K562 (cell line): ENCODE results near the gene ADORA3. TPM values are rescaled to one million over a fixed set of nuclear protein-coding genes. Genes with fewer than 3 reads are reported as not detected.

Experiments
- CC2D1A ChIP-seq: fragments of 450-650 bp; IDR thresholded peaks from 2 replicates; pipeline ENCODE4 v1.6.1; 2017; ENCODE audit warnings: mild to moderate bottlenecking
- CHAMP1 ChIP-seq: fragments of 450-650 bp; IDR thresholded peaks from 2 replicates; pipeline ENCODE4 v1.6.1; 2016; ENCODE audit warnings: mild to moderate bottlenecking
- CTCF ChIP-seq, 3 experiments: IDR thresholded peaks in 2 of 3; conservative IDR thresholded peaks in 1 of 3; 2 replicates each; pipeline ENCODE4 v1.5.1; 2011 to 2012; ENCODE audit warnings: low read length in 3 of 3, mild to moderate bottlenecking in 3 of 3, control low read depth in 2 of 3, improper control_type of control experiment in 1 of 3, inconsistent platforms in 1 of 3, low read depth in 1 of 3, mixed read lengths in 1 of 3, moderate library complexity in 1 of 3; ENCODE audit not compliant: insufficient read depth in 2 of 3
- E2F6 ChIP-seq, 2 experiments: IDR thresholded peaks; 2 replicates each; pipeline ENCODE4 v1.6.1; 2011; ENCODE audit warnings: borderline replicate concordance in 1 of 2, control low read depth in 1 of 2, low read depth in 1 of 2, low read length in 1 of 2, mild to moderate bottlenecking in 1 of 2, mixed read lengths in 1 of 2, moderate library complexity in 1 of 2; ENCODE audit not compliant: insufficient read depth in 1 of 2, insufficient read length in 1 of 2, poor library complexity in 1 of 2, severe bottlenecking in 1 of 2; ENCODE audit errors: extremely low read depth in 1 of 2
- ELK1 ChIP-seq: sonication (generic); formaldehyde crosslinking; IDR thresholded peaks from 2 replicates; pipeline ENCODE4 v1.8.1; 2022; ENCODE audit warnings: missing genetic modification reagents
- ETV1 ChIP-seq: fragments of 450-650 bp; conservative IDR thresholded peaks from 2 replicates; pipeline ENCODE4 v1.6.1; 2016; ENCODE audit warnings: missing genetic modification characterization, control low read depth, low read depth, missing compliant biosample characterization
- FOXP1 ChIP-seq: sonication (generic); formaldehyde crosslinking; IDR thresholded peaks from 2 replicates; pipeline ENCODE4 v1.8.0; 2022; ENCODE audit warnings: mild to moderate bottlenecking, missing genetic modification reagents
- GABPB1 ChIP-seq: sonication (generic); formaldehyde crosslinking; IDR thresholded peaks from 2 replicates; pipeline ENCODE4 v1.8.0; 2022; ENCODE audit warnings: mild to moderate bottlenecking, missing genetic modification reagents
- HMG20B ChIP-seq: fragments of 250-450 bp; sonication (Bioruptor Pico); IDR thresholded peaks from 2 replicates; pipeline ENCODE4 v1.5.0; 2021; ENCODE audit warnings: mild to moderate bottlenecking
- HNRNPH1 ChIP-seq: fragments of 200-400 bp; formaldehyde crosslinking; optimal IDR thresholded peaks from 2 replicates; pipeline ENCODE3; 2017; ENCODE audit warnings: low read depth, mild to moderate bottlenecking, low read length, moderate library complexity
- MYBL2 ChIP-seq, 2 experiments: fragments of 450-650 bp in 1 of 2; sonication (generic) in 1 of 2; formaldehyde crosslinking in 1 of 2; IDR thresholded peaks; 2 replicates each; pipeline versions ENCODE4 v1.6.1 to v1.8.1; 2017 to 2022; ENCODE audit warnings: borderline replicate concordance in 1 of 2, inconsistent platforms in 1 of 2, low read depth in 1 of 2, mild to moderate bottlenecking in 1 of 2, missing genetic modification reagents in 1 of 2, moderate library complexity in 1 of 2
- SRSF7 ChIP-seq: fragments of 200-400 bp; formaldehyde crosslinking; optimal IDR thresholded peaks from 2 replicates; pipeline ENCODE3; 2017; ENCODE audit warnings: mild to moderate bottlenecking, low read depth, low read length
- TAL1 ChIP-seq: fragments of 450-650 bp; IDR thresholded peaks from 2 replicates; pipeline ENCODE4 v1.6.1; 2016; ENCODE audit warnings: mild to moderate bottlenecking
- TEAD2 ChIP-seq: fragments of 450-650 bp; IDR thresholded peaks from 2 replicates; pipeline ENCODE4 v1.6.1; 2016; ENCODE audit warnings: missing genetic modification characterization, control low read depth, missing compliant biosample characterization
- ZBTB12 ChIP-seq: fragments of 250-450 bp; sonication (Bioruptor Pico); IDR thresholded peaks from 2 replicates; pipeline ENCODE4 v1.4.0; 2020
- ZNF12 ChIP-seq: sonication (generic); formaldehyde crosslinking; IDR thresholded peaks from 2 replicates; pipeline ENCODE4 v1.4.0; 2020; ENCODE audit warnings: mild to moderate bottlenecking, missing genetic modification reagents
- ZNF232 ChIP-seq: sonication (generic); formaldehyde crosslinking; IDR thresholded peaks from 2 replicates; pipeline ENCODE4 v1.8.0; 2022; ENCODE audit warnings: mild to moderate bottlenecking, missing genetic modification reagents
- ZNF668 ChIP-seq: fragments of 250-450 bp; sonication (Bioruptor Pico); IDR thresholded peaks from 2 replicates; pipeline ENCODE4 v1.8.0; 2022; ENCODE audit warnings: mild to moderate bottlenecking, inconsistent platforms
- polyA plus RNA-seq, 8 experiments: library from polyadenylated mRNA; depleted of rRNA in 4 of 8; stranded (reverse) in 5 of 8; unstranded in 3 of 8; fragments of >200 nt; fragmentation: Nextera tagmentation in 2 of 8; fragmentation: Illumina TruSeq in 1 of 8; extraction: Ambion mirVana in 2 of 8; extraction: Trizol in 1 of 8; gene quantifications; 2 replicates each; pipeline versions ENCODE4 v1.2.1 to v1.2.3, GENCODE V29; 2011 to 2014; ENCODE audit warnings: inconsistent platforms in 1 of 8, missing spikeins in 1 of 8
- total RNA-seq, 7 experiments: library from RNA; depleted of rRNA in 6 of 7; stranded (reverse); fragments of >200 nt in 6 of 7; fragmentation: Illumina TruSeq in 2 of 7; extraction: Trizol in 2 of 7; gene quantifications; 2 replicates each; pipeline versions ENCODE4 v1.2.1 to v1.2.3, GENCODE V29; 2011 to 2021; ENCODE audit warnings: low replicate concordance in 1 of 7

The ADORA3 gene
- total and polyA plus RNA-seq, 9 of the 15 experiments (the other 6 are each of a cell fraction or from before 2014, with no cell fraction given) = 0.09 to 0.35 (median 0.16) TPM; not detected in 3

GRCh38 chr1:111507411-111508201 lies 4.2 kb upstream of the ADORA3 start (continued):
- peak in 1 of 2 experiments; percentile 72 for TF ChIP-seq E2F6 (IDR thresholded peaks at IDR 0.05; ENCODE audit: borderline replicate concordance in 1 of 2, extremely low read depth in 1 of 2, insufficient read depth in 1 of 2, insufficient read length in 1 of 2, low read depth in 1 of 2, low read length in 1 of 2, poor library complexity in 1 of 2, severe bottlenecking in 1 of 2)
- no peak for TF ChIP-seq TEAD2 (tag)
- no peak for TF ChIP-seq TAL1
- TF ChIP-seq ZBTB12 (CRISPR knock-in tag) = no peak
- 0 out of 2 replicates have a peak, but pooled peaks have one; percentile 29 for TF ChIP-seq ZNF668 (CRISPR knock-in tag)
- TF ChIP-seq ZNF12 (CRISPR knock-in tag) = 0 out of 2 replicates have a peak, but pooled peaks have one; percentile 16
- TF ChIP-seq CHAMP1 = no peak
- no peak for TF ChIP-seq SRSF7
- TF ChIP-seq ZNF232 (CRISPR knock-in tag) = no peak
- no peak for TF ChIP-seq HNRNPH1
- TF ChIP-seq ELK1 (CRISPR knock-in tag) = no peak
- no peak for TF ChIP-seq HMG20B (CRISPR knock-in tag)
- no peak for TF ChIP-seq FOXP1 (CRISPR knock-in tag)
- TF ChIP-seq MYBL2 (IDR thresholded peaks at IDR 0.05; ENCODE audit: low read depth) = no peak
- no peak for TF ChIP-seq MYBL2 (CRISPR knock-in tag; IDR thresholded peaks at IDR 0.05; ENCODE audit: borderline replicate concordance)
- TF ChIP-seq ETV1 = 0 out of 2 replicates have a peak, but pooled peaks have one; percentile 41
- peak; percentile 68; the same call in 1 of the 2 replicates for TF ChIP-seq GABPB1 (CRISPR knock-in tag)
- TF ChIP-seq CC2D1A = no peak
- peak in 1 of 3 experiments; percentile 45; a peak in 2 of 6 replicates for TF ChIP-seq CTCF (IDR thresholded peaks at IDR 0.05 in 2 of 3, conservative IDR thresholded peaks at IDR 0.05 in 1 of 3; ENCODE audit: insufficient read depth in 2 of 3, low read depth in 1 of 3, low read length in 3 of 3)
